Fibroblast of mammary gland (primary cell): ENCODE measurements around the gene ACSL3.

Experiments used
- DNase-seq: peaks from one replicate; pipeline ENCODE4 v3.0.0-alpha.2; 2010; ENCODE audit warnings: low read depth
- H3K4me3 ChIP-seq: 2 replicates; pipeline ENCODE4 v1.5.1; 2011; ENCODE audit warnings: low read depth, mild to moderate bottlenecking, low read length, moderate library complexity; ENCODE audit not compliant: control insufficient read depth
- TF ChIP-seq, protein P1 (sequence below): conservative IDR thresholded peaks from 2 replicates; pipeline ENCODE4 v1.5.1; 2011; ENCODE audit warnings: low read depth, low read length, inconsistent platforms; ENCODE audit not compliant: control insufficient read depth, insufficient read depth

Gene ACSL3

GRCh38 chr2:222872551-222872950 is 11.7 kb downstream of the ACSL3 start:
- H3K4me3 ChIP-seq = no peak overlapping the region
- TF ChIP-seq, protein P1, sequence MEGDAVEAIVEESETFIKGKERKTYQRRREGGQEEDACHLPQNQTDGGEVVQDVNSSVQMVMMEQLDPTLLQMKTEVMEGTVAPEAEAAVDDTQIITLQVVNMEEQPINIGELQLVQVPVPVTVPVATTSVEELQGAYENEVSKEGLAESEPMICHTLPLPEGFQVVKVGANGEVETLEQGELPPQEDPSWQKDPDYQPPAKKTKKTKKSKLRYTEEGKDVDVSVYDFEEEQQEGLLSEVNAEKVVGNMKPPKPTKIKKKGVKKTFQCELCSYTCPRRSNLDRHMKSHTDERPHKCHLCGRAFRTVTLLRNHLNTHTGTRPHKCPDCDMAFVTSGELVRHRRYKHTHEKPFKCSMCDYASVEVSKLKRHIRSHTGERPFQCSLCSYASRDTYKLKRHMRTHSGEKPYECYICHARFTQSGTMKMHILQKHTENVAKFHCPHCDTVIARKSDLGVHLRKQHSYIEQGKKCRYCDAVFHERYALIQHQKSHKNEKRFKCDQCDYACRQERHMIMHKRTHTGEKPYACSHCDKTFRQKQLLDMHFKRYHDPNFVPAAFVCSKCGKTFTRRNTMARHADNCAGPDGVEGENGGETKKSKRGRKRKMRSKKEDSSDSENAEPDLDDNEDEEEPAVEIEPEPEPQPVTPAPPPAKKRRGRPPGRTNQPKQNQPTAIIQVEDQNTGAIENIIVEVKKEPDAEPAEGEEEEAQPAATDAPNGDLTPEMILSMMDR = no peak
- DNase-seq = no peak

DNA sequence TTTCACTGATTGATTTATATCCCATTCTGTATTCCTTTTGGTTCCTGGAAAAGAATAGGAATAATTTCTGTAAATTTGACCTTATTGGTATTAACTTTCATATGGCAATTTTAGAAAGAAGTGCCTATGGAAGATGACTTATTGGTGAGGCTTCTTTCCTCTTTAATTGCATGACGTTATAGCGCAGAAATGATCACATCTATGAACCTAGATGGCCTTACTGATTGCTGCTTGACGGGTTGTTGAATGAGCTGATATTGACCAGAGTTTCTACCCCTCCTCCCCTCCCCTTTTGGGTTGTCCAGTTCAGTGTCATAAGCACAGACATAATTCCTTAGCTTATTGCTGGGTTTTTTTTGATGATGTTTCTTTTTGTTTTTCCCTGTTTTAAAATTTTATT is 14.6 kb downstream of the ACSL3 start:
- TF ChIP-seq, protein P1 = no peak
- H3K4me3 ChIP-seq = no peak overlapping the region

DNA sequence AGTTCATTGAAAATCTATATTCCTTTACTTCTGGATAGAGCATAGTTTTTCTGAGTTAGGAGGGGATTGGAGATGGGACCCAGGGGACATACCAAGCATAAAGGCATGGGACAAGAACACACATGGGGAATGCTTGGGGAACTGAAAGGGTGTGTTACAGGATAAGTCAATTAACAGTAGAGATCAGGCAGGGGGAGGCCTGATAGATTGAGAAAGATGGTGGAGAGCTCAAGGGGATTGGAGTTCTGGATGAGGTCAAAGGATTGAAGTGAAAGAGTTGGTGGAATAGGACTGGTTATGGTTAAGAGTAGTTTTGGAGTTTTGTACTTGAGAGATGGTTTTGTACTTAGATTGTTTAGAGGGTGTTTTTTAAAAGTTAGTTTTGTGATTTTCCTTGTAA is 16.1 kb downstream of the ACSL3 start:
- DNase-seq = no peak
- TF ChIP-seq, protein P1 = no peak
- H3K4me3 ChIP-seq = no peak overlapping the region

More for the DNA sequence above, 14.6 kb downstream of the ACSL3 start:
- no peak for DNase-seq

- no peak for DNase-seq
- H3K4me3 ChIP-seq = no peak overlapping the region
- TF ChIP-seq, protein P1 = no peak
These were observed 16.9 kb downstream of the ACSL3 start for GRCh38 chr2:222877556-222878300.

GRCh38 chr2:222878301-222878876 is 17.6 kb downstream of the ACSL3 start:
- TF ChIP-seq, protein P1 = no peak
- DNase-seq = no peak
- H3K4me3 ChIP-seq = no peak overlapping the region

DNA sequence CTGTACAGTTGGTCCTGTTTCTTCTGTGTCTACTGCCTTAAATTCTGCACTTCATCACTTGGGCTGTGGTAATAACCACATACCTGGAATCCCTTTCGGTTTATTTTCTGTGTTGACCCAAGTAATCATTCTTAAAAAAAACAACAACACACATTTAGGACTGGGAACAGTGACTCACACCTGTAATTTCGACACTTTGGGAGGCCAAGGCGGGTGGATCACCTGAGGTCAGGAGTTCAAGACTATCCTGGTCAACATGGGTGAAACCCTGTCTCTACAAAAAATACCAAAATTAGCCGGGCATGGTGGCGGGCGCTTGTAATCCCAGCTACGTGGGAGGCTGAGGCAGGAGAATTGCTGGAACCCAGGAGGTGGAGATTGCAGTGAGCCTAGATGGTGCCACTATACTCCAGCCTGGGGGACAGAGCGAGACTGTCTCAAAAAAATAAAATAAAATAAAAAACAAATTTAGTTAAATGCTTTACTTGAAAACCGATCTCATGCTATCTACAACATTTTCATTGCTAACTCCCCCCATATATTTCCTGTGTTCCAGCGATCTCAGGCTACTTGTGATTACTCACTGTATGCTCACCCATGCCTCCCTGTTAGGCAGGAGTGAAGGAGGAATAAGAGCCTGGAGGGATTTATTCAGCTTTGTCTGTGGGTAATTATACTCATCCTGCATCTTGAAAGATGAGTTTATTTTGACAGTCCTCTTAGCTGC is 18.2 kb downstream of the ACSL3 start:
- TF ChIP-seq, protein P1 = no peak
- H3K4me3 ChIP-seq = no peak overlapping the region
- peak; percentile 84 for DNase-seq
